ENCODE measurements around the gene KIF21B.
"Not testable (repeated sequence)": the region's sequence is repeated elsewhere in the genome, so short reads cannot be mapped to it uniquely, and the experiment has no call there.

The KIF21B gene

DNA sequence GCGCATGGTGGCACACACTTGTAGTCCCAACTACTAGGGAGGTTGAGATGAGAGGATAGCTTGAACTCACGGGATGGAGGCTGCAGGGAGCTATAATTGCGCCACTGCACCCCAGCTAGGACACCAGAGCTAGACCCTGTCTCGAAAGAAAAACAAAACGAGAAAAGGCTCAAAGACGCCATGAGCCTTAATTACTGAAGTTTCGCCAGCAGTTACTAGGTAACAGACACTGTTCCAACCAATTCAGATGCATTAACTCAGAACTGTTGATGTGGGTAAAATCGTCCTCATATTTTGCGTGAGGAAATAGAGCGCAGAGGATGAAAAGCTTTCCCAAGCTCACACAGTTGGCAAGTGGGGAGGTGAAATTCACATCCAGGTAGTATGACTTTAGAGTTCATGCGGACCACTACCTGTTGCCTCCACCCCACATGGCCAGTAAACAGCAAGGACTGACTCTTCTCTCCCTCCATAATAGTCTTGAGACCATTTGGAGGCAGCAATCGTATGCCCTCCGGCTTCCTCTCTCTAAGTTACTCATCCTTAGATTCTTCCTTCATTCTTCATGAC, 88.8 kb downstream of the KIF21B start:
- no peak for DNase-seq

DNA sequence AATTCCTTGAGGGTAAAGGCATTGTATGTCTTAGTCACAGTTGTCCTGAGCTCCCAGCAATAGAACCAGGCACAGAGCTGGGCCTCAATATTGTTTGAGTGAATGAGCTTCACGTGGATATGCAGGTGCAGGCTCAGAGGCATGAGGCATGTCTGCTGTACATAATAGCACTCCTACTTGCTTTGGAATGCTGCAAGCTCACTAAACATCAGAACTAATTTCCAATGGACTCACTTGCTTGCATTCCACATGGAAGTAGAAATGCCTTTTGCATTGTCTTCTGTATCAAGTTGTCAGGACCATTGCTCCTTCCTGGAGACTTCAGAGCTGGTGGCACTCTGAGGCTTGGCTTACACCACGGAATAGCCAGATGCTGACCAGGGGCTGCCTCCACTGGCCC, 91.7 kb downstream of the KIF21B start:
- no peak for DNase-seq

DNA sequence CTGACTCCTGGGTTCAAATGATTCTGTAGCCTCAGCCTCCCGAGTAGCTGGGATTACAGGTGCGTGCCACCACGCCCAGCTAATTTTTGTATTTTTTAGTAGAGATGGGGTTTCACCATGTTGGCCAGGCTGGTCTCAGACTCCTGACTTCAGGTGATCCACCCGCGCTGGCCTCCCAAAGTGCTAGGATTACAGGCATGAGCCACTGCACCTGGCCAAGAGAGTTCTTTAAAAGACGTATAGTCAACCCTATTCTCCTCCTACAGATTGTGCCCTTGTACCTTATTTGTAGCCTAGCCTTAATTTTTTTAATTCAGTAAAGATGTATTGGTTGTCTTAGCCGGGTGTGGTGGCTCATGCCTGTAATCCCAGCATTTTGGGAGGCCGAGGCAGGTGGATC, 93.2 kb downstream of the KIF21B start:
- DNase-seq = not testable (repeated sequence)

DNA sequence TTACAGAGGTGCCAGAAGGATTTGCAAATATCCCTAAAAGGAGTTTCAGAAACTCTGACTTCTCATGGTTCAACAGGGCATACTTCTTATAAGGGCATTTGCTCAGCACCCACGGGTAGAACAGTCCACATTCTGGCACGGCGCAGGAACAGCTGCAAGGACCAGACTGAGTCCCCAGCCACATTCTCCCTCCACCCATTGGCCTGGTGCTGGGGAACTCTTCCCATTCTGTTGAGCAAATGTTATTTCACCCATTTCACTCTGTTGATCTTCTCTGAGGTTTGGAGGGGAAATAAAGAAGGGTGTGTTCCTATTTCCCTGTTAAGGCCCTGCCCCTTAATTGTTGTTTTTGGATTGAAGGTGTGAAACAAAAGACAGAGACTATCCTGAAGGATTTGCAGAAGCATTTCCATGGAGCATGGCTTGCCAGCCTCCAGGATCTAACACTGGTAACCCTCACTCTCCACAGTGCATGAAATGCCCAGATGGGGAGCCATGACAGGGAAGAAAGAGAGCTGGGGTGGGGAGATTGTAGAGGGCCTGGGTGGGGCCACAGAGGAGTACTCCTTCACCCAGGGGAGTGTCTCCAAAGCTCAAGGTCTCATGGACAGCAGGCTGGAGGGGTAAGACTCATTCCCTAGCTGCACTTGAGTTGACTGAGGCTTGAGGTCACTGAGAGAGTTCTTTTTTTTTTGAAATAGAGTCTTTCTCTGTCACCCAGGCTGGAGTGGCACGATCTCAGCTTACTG, 93.8 kb downstream of the KIF21B start:
- DNase-seq = no peak

DNA sequence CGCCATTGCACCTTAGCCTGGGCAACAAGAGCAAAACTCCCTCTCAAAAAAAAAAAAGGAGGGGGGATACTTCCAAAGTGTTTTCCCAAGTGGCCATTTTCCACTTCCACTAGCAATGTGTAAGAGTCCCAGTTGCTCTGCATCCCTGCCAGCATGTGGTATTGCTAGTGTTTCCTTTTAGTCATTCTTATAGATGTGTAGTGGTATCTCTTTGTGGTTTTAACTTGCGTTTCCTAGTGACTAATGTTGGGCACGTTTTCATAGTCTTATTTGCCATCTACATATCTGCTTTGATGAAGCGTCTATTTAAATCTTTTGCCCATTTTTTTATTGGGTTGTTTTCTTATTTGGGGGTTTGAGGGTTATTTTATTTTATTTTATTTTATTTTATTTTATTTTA, 97.7 kb downstream of the KIF21B start:
- DNase-seq = peak in 1 of 2 experiments; percentile 23

DNA sequence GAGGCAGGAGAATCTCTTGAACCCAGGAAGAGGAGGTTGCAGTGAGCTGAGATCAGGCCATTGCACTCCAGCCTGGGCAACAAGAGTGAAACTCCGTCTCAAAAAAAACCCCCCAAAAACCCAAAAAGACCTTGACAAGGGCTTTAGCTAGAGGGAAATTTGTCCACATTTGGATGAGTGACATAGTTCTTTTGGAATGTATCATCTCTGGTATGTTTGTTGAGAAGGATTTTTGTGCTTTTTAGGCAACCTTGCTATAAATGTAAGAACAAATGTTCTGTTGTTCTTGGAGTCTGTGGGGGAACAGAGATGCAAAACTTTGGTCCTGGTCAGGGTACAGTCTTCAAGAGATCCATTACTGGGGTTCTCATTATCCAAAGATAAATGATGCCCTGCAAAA, 99.9 kb downstream of the KIF21B start:
- DNase-seq = no peak

DNA sequence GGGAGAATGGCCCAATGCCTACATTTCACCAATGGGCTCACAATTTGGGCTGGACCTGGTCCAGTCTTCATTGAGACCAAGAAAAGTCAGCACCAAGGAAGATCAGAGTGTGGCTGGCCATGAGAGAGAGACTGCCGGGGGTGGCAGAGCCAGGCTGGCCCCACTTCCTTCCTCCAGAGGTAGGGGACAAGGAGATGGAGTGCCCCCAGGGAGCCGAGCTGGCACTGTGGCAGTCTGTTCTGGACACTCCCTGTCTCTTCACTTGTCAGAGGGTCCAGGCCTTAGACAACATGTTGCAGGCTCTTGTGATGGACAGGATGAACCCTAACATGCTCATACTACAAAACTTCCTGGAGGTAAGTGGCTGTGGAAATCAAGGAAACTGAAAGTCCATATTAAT, 101.1 kb downstream of the KIF21B start:
- DNase-seq = no peak

DNA sequence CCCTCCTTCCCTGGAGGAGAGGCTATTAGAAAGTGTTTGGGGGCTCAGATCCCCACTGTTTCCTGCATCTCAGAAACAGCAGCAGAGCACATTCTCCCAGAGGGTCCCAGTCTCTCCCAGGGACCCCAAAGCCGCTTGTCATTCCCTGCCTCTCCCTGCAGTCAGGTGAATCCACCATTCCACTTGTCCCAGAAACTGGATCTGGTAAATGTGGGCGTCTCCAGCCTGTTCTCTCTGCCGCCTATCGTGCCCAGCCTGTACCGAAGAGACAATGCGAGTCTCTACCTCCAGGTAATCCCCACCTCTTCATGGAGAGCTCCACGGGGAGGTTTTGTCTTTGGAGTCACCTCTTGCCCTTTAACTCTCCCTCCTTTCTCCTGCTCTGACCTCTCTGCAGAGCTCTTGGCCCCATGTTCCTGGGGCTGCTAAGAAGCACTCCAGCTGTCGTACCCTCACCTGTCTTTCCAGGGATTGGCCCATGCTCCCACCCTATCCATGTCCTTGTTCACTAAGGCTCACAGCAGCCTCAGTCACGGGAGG, 101.9 kb downstream of the KIF21B start:
- DNase-seq = no peak
